Forelimb muscle (tissue), 1 donor: Measurements from ENCODE around the gene FKBP2. TPM values are rescaled to one million over a fixed set of nuclear protein-coding genes. Genes with fewer than 3 reads are reported as not detected.

ENCODE experiments used
- DNase-seq: peaks from one replicate; pipeline ENCODE4 v3.0.0-alpha.2; 2013; ENCODE audit warnings: low read depth
- polyA plus RNA-seq: library from polyadenylated mRNA; unstranded; fragments of 120-200 nt; gene quantifications from one replicate; pipeline ENCODE4 v1.2.1, GENCODE V29; 2013; ENCODE audit not compliant: insufficient read length

The FKBP2 gene
- polyA plus RNA-seq, 1 donor: 43.2 TPM

- DNase-seq: no peak
Observed at GRCh38 chr11:64263947-64264317, 23.0 kb downstream of the FKBP2 start.

GRCh38 chr11:64264371-64264852 lies 23.5 kb downstream of the FKBP2 start:
- no peak for DNase-seq

GRCh38 chr11:64265176-64266160 lies 24.6 kb downstream of the FKBP2 start:
- DNase-seq: no peak

- no peak for DNase-seq
Observed at GRCh38 chr11:64266339-64266738, 25.4 kb downstream of the FKBP2 start.

- DNase-seq: no peak
Observed at GRCh38 chr11:64267207-64267945, 26.5 kb downstream of the FKBP2 start.

- no peak for DNase-seq
Observed at GRCh38 chr11:64268025-64268892, 27.4 kb downstream of the FKBP2 start.

- no peak for DNase-seq
Observed at GRCh38 chr11:64268893-64269539, 28.1 kb downstream of the FKBP2 start.

- DNase-seq: peak; percentile 99
Observed at GRCh38 chr11:64269540-64270220, 28.8 kb downstream of the FKBP2 start.

- DNase-seq: no peak
Observed at GRCh38 chr11:64275031-64275800, 34.3 kb downstream of the FKBP2 start.

- DNase-seq: no peak
Observed at GRCh38 chr11:64275841-64276240, 34.9 kb downstream of the FKBP2 start.

GRCh38 chr11:64276653-64277431 lies 35.9 kb downstream of the FKBP2 start:
- DNase-seq: no peak

- DNase-seq: no peak
Observed at GRCh38 chr11:64278576-64279190, 37.8 kb downstream of the FKBP2 start.

- DNase-seq: no peak
Observed at GRCh38 chr11:64281957-64282770, 41.3 kb downstream of the FKBP2 start.

- DNase-seq: no peak
Observed at GRCh38 chr11:64283092-64283491, 42.2 kb downstream of the FKBP2 start.

- DNase-seq: no peak
Observed at GRCh38 chr11:64284048-64284961, 43.4 kb downstream of the FKBP2 start, which contains the start of gene BAD. TSS of gene BAD (minus strand) at chr11:64284665. CDS start at chr11:64284368, 297 bp downstream.
